Amygdala (tissue), 56 donors: ENCODE data around the gene ZSCAN30.
"Not testable (repeated sequence)": the region's sequence is repeated elsewhere in the genome, so short reads cannot be mapped to it uniquely, and the experiment has no call there.

Experiments used
- DNase-seq, 56 donors: peaks; one replicate each; lab custom pipeline; 2025; lab: John Stamatoyannopoulos, UW

ZSCAN30 gene

DNA sequence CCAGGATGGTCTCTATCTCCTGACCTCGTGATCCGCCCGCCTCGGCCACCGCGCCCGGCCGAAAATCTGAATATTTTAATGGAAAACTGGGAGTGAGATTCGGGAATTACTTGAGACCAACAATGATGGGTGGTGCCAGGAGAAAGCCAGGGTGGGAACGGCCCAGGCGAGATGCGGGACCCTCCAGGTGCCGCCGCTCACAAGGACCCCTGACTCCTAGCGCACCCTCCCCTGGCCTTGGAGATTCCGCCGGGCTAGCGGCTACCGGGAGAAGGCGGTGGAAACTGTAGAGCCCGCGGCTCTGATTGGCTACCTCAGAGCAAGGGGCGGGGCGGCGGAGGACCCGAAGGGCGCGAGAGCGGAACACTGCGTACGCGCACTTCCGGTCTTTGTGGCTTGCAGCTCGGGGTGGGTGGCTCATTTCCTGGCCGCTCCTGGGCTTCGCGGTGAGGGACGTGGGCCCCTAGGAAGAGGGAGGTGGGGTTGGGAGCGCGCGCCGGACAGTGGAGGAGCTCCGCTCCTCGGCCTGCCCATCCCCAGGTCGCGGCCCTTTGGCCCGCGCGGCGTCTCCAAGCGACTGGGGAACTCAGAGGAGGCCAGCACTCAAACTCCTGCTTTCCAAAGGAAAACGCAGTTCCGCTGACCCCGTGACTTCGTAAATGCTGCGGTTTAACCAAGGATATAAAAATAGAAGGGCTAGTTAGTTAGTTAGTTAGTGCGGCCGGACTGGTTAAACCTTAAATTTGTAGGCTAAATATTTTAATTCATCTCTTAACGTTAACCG lies 49.2 kb downstream of the ZSCAN30 start, which contains the start of gene ZNF397:
ZNF397 (plus strand) TSS at position 371 of the 784 bp plus-strand sequence. CDS start 1,437 bp downstream, outside the sequence.
- peak; percentile 22 to 98 (median 93) for DNase-seq

DNA sequence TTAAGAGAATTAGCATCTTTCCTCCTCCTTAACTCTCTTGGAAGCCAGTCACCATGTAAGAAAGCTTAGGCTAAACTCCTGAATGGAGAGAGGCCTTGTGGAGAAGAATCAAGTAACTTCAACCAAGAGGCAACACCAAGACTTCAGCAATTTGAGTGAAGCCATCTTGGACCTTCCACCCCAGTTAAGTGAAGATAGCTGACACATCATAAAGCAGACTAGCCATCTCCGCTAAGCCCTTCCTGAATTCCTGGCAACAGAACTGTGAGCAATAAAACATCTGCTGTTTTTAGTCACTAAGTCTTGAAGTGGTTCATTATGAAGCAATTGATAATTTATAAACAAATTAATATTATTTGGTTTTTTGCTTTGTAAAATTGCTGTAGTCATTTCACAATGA lies 50.7 kb downstream of the ZSCAN30 start:
- no peak for DNase-seq

GRCh38 chr18:35236571-35237363 lies 53.3 kb downstream of the ZSCAN30 start:
- DNase-seq = peak in 1 of 56 donors; percentile 11

DNA sequence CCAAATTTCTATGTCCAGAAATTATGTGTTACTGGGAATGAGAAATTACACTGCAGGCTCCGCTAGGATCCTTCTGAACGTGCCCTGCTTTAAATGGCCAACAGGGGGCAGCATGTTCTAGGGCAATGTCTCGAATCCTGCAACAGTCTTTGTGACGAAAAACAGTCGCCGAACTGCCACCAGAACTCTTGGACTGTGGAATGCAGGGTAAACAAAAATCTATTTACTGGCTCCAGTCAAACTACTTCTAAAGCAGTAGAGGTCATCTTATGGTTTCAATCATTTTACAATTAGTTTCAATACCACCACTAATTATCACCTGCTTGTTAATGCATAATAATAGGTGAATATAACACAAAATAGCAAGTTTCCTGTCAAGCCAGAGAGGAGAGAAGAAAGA lies 59.0 kb downstream of the ZSCAN30 start:
- DNase-seq = peak in 55 of 56 donors; percentile 1 to 92 (median 61)

DNA sequence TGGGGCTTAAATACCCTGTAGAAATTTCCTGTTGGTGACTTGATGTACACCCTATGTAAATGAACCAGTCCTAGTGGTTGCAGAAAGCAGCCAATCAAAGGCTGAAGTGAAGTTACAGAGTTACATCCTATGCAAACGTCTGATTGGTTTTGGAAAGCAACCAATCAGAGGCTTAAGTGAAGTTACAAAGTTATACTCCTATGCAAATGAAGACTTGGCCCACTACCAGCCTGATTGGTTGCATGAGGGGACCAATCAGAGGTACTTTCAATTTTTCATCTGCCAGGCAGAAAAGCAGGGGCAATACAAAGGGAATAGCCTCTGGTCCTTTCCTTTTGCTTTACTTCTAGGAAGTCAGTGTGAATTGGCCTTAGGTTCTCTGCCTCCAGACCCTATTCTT lies 62.8 kb downstream of the ZSCAN30 start:
- DNase-seq = peak in 1 of 56 donors; percentile 18

GRCh38 chr18:35223797-35224196 lies 66.2 kb downstream of the ZSCAN30 start:
- DNase-seq = no peak

DNA sequence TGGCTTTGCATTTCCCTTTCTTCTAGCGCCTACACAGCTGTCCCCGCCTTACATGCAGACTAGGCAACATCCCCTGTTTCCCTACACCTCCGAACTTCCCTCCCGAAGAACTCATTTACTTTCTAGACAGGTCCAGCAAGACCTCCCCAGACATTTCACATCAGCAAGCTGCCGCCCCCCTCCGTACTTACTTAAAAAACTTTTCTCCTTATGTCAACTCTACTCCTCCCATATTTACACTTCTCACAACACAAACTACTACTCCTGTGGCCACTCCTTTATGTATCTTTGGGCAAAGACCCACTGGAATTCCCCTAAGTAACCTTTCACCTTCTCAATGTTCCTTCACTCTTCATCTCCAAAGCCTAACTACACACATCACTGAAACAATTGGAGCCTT lies 69.6 kb downstream of the ZSCAN30 start:
- no peak for DNase-seq

DNA sequence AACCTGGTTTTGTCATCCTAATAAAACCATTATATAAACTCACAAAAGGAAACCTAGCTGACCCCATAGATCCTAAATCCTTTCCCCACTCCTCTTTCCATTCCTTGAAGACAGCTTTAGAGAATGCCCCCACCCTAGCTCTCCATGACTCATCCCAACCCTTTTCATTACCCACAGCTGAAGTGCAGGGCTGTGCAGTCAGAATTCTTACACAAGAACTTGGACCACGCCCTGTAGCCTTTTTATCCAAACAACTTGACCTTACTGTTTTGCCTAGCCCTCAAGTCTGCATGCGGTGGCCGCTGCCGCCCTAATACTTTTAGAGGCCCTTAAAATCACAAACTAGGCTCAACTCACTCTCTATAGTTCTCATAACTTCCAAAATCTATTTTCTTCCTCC lies 70.7 kb downstream of the ZSCAN30 start:
- not testable (repeated sequence) for DNase-seq

DNA sequence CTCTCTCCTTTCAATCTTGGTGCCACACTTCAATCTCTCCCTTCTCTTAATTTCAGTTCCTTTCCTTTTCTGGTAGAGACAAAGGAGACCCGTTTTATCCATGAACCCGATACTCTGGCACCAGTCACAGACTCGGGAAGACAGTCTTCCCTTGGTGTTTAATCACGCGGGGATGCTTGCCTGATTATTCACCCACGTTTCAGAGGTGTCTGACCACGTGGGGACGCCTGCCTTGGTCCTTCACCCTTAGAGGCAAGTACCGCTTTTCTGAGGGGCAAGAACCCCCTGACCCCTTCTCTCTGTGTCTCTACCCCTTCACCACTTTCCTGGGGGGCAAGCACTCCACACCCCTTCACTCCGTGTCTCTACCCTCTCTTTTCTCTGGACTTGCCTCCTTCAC lies 73.4 kb downstream of the ZSCAN30 start:
- DNase-seq = not testable (repeated sequence)

GRCh38 chr18:35215026-35215425 lies 75.0 kb downstream of the ZSCAN30 start:
- DNase-seq = no peak

DNA sequence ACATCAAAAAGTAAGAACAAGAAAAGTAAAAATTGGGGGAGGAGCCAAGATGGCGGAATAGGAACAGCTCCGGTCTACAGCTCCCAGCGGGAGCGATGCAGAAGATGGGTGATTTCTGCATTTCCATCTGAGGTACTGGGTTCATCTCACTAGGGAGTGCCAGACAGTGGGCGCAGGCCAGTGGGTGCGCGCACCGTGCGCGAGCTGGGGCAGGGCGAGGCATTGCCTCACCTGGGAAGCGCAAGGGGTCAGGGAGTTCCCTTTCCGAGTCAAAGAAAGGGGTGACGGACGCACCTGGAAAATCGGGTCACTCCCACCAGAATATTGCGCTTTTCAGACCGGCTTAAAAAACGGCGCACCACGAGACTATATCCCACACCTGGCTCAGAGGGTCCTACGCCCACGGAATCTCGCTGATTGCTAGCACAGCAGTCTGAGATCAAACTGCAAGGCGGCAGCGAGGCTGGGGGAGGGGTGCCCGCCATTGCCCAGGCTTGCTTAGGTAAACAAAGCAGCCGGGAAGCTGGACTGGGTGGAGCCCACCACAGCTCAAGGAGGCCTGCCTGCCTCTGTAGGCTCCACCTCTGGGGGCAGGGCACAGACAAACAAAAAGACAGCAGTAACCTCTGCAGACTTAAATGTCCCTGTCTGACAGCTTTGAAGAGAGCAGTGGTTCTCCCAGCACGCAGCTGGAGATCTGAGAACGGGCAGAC lies 84.1 kb downstream of the ZSCAN30 start:
- DNase-seq = not testable (repeated sequence)

DNA sequence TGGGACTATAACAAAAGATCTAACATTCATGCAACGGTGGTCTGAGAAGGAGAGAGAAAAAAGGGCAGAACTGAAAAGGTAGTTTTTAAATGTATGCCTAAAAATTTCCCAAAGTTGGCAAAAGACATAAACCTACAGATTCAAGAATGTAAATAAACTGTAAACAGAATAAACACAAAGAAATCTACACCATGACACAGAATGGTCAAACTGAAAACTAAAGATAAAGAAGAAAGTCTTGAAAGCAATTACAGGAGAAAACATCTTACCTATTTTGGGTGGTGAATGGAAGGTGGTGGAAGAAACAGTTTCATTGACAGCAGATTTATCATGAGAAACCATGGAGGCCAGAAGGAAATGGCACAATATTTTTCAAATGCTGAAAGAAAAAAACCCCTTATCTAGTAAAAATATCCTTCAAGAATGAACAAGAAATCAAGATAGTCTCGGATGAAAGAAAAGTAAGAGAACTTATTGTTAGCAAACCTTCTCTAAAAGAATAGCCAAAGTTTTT lies 84.8 kb downstream of the ZSCAN30 start:
- no peak for DNase-seq

DNA sequence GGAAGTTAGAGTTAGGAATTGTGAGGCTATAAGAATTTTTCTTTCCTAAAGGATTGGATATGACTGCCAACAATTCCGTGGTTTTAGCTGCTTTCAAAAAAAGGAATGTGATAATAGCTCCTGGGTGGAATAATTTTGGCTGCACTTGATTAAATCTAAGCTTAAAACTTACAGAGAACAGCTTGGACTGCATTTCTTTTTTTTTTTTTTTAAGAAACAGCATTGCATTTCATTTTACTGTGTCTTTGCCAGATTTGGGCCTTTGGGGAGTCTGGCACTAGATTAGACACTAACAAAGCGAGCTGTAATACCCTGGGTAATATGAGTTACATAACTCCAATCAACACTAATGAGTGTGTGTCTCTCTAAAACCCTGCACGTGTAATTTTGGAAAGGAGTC lies 87.0 kb downstream of the ZSCAN30 start:
- no peak for DNase-seq

DNA sequence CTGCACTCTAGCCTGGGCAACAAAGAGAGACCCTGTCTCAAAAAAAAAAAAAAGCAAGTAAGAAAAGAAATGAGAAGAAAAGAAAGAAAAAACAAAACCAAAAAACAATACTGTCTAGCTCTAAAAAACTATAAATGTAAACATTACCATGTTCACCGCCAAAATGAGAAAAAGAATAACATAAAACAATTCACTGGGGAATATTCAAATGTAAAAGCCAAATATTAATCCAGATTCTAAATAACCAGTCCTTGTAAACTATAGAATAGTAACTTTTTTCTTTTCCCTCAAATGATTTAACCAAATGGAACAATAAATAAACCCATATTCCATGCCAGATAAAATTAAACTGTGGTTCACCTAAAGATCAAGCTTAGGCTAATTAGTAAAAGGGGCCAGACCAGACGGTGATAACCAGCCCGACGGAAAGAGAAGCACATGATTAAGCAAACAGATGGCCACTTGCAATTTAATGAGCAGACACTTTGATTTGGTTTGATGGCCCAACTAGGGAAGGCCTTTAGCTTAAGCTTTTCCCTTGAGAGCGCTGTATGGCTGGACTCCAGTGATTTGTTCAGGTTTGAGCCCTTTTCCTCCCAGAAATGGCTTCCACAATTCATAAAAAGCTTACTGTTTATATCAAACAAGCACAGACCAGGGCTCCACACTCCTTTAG lies 88.6 kb downstream of the ZSCAN30 start:
- DNase-seq = no peak
